Osteoblast (primary cell): ENCODE data around the gene ADAMTS10. TPM values are rescaled to one million over a fixed set of nuclear protein-coding genes. Genes with fewer than 3 reads are reported as not detected.

ENCODE experiments used
- DNase-seq: peaks from one replicate; pipeline ENCODE4 v3.0.0; 2011; ENCODE audit warnings: low spot score, mixed read lengths; ENCODE audit not compliant: insufficient read length; ENCODE audit errors: missing footprints
- H2AFZ ChIP-seq: 2 replicates; pipeline ENCODE4 v1.6.0; 2011; ENCODE audit warnings: mild to moderate bottlenecking, low read length
- H3K27ac ChIP-seq: 2 replicates; pipeline ENCODE4 v1.5.1; 2011; ENCODE audit warnings: mild to moderate bottlenecking, low read depth, low read length, moderate library complexity
- H3K27me3 ChIP-seq: 2 replicates; pipeline ENCODE4 v1.6.0; 2012; ENCODE audit warnings: mild to moderate bottlenecking, control low read depth, inconsistent platforms, low read length, moderate library complexity; ENCODE audit not compliant: insufficient read depth
- H3K36me3 ChIP-seq: 2 replicates; pipeline ENCODE4 v1.5.1; 2011; ENCODE audit warnings: mild to moderate bottlenecking, low read length, control low read depth, moderate library complexity; ENCODE audit not compliant: insufficient read depth
- H3K4me1 ChIP-seq: 2 replicates; pipeline ENCODE4 v1.5.1; 2011; ENCODE audit warnings: mild to moderate bottlenecking, low read length, control low read depth, moderate library complexity; ENCODE audit not compliant: insufficient read depth
- H3K4me2 ChIP-seq: 2 replicates; pipeline ENCODE4 v1.6.0; 2011; ENCODE audit warnings: mild to moderate bottlenecking, low read length; ENCODE audit not compliant: insufficient read depth
- H3K4me3 ChIP-seq: fragments of 200-600 bp; sonication (generic); 3 replicates; pipeline ENCODE4 v1.5.1; 2012; ENCODE audit warnings: mild to moderate bottlenecking, low read length, inconsistent platforms; ENCODE audit not compliant: insufficient read depth
- H3K79me2 ChIP-seq: 2 replicates; pipeline ENCODE4 v1.6.0; 2012; ENCODE audit warnings: mild to moderate bottlenecking, low read length, control low read depth, inconsistent platforms; ENCODE audit not compliant: insufficient read depth
- H3K9me3 ChIP-seq: 2 replicates; pipeline ENCODE4 v1.5.1; 2011; ENCODE audit warnings: low read depth, low read length, control low read depth
- H4K20me1 ChIP-seq: 2 replicates; pipeline ENCODE4 v1.6.0; 2012; ENCODE audit warnings: mild to moderate bottlenecking, low read length, control low read depth; ENCODE audit not compliant: insufficient read depth
- CTCF ChIP-seq: IDR thresholded peaks from 2 replicates; pipeline ENCODE4 v1.5.1; 2011; ENCODE audit warnings: mild to moderate bottlenecking, low read depth, low read length, moderate library complexity; ENCODE audit errors: extremely low read depth
- total RNA-seq: library from RNA; depleted of rRNA; stranded (reverse); fragments of >200 nt; gene quantifications from 2 replicates; pipeline ENCODE4 v1.2.3, GENCODE V29; 2012

Gene ADAMTS10
- total RNA-seq, 1 donor, result 49.6 TPM

GRCh38 chr19:8578642-8579265, 31.8 kb downstream of the ADAMTS10 start:
- Histone ChIP-seq H2AFZ (no peak overlapping the region), H4K20me1 (no peaks in the 10 kb centered on the region), H3K9me3 (no peaks in the 10 kb centered on the region), H3K4me1 (peaks cover 3% of the 10 kb centered on the region), H3K4me3 (no peak overlapping the region), H3K27ac (no peak overlapping the region), H3K36me3 (no peaks in the 10 kb centered on the region), H3K4me2 (no peak overlapping the region), H3K79me2 (no peaks in the 10 kb centered on the region), H3K27me3 (peaks cover 3% of the 10 kb centered on the region)
- peak; percentile 95 for TF ChIP-seq CTCF
- peak; percentile 93 for DNase-seq

- no peak overlapping the region for H3K27ac ChIP-seq
- no peak overlapping the region for H3K4me3 ChIP-seq
- no peak for DNase-seq
- H4K20me1 ChIP-seq, result no peaks in the 10 kb centered on the region
- no peak overlapping the region for H3K4me2 ChIP-seq
- H3K4me1 ChIP-seq, result peaks cover 3% of the 10 kb centered on the region
- no peaks in the 10 kb centered on the region for H3K36me3 ChIP-seq
- TF ChIP-seq CTCF, result no peak
- H2AFZ ChIP-seq, result no peak overlapping the region
- H3K27me3 ChIP-seq, result peaks cover 3% of the 10 kb centered on the region
- no peaks in the 10 kb centered on the region for H3K9me3 ChIP-seq
- no peaks in the 10 kb centered on the region for H3K79me2 ChIP-seq
Observed at GRCh38 chr19:8577741-8578140, 32.8 kb downstream of the ADAMTS10 start.

DNA sequence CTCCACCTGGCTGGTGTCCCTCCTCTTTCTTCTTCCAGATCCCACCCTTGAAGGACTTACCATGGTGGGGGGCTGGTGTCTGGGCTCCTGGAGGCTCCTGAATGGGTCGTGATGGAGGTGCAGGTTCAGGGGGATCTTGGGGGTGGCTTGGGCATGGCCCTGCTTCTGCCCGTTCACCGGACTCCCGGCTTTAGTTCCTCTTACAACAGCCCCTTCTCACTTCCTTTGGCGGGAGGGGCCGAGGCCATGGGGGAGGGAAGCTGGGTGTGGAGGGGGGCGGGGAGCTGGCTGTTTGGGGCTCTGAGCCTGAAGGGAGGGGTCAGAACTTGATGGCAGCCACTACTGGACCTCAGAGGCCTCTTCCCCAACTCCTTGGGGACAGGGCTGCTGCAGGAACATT, 33.3 kb downstream of the ADAMTS10 start, which contains the start of gene MYO1F:
Gene MYO1F (minus strand): TSS at position 196 of the 400 bp plus-strand sequence. CDS start 133 bp downstream, at position 63.
- Histone ChIP-seq H3K36me3 (no peaks in the 10 kb centered on the region), H3K4me3 (no peak within 1 kb of the TSS), H2AFZ (no peak within 1 kb of the TSS), H3K27ac (no peak within 1 kb of the TSS), H3K4me2 (no peak within 1 kb of the TSS), H3K4me1 (peaks cover 3% of the 10 kb centered on the region), H3K9me3 (no peaks in the 10 kb centered on the region), H3K27me3 (peaks cover 3% of the 10 kb centered on the region), H3K79me2 (no peaks in the 10 kb centered on the region), H4K20me1 (no peaks in the 10 kb centered on the region)
- TF ChIP-seq CTCF, result no peak
- DNase-seq, result no peak

DNA sequence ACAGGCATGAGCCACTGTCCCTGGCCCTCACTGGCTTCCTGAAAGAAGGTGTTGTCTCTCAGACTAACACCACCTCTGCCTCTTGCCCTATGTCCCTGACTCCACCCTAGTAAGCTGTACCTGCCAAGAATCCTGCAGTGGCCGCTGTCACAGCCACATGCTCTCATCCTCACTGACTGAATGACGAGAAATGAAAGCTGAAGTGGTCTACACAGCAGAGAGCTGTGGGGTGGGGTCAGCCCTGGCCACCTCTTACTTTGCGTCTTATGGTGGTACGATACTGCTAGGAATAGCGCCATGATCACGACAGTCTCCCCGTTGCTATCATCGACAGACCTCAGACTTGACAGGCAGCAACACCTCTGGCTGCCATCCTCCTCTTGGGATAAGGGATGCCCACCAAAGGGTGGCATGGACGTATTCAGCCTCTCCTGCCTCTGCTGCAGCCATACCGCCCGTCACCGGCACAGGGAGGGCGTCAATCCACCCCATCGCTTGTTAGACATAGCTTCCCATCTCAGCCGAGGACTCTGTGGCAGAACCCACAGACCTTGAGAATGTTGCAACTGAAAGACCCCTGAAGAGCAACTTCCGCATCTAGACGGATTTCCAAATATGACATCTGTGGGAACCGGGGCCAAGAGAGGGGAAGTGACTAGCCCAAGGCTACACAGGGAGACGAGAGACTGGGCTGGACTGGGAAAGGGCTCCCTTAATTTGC, 34.1 kb downstream of the ADAMTS10 start:
- H3K9me3 ChIP-seq, result no peaks in the 10 kb centered on the region
- no peak overlapping the region for H3K4me3 ChIP-seq
- peaks cover 3% of the 10 kb centered on the region for H3K27me3 ChIP-seq
- H4K20me1 ChIP-seq, result no peaks in the 10 kb centered on the region
- H2AFZ ChIP-seq, result no peak overlapping the region
- DNase-seq, result peak; percentile 73
- no peaks in the 10 kb centered on the region for H3K36me3 ChIP-seq
- no peak overlapping the region for H3K27ac ChIP-seq
- no peaks in the 10 kb centered on the region for H3K79me2 ChIP-seq
- H3K4me2 ChIP-seq, result no peak overlapping the region
- TF ChIP-seq CTCF, result no peak
- H3K4me1 ChIP-seq, result peaks cover 3% of the 10 kb centered on the region
